ENCODE results near the gene CREB5.

DNA sequence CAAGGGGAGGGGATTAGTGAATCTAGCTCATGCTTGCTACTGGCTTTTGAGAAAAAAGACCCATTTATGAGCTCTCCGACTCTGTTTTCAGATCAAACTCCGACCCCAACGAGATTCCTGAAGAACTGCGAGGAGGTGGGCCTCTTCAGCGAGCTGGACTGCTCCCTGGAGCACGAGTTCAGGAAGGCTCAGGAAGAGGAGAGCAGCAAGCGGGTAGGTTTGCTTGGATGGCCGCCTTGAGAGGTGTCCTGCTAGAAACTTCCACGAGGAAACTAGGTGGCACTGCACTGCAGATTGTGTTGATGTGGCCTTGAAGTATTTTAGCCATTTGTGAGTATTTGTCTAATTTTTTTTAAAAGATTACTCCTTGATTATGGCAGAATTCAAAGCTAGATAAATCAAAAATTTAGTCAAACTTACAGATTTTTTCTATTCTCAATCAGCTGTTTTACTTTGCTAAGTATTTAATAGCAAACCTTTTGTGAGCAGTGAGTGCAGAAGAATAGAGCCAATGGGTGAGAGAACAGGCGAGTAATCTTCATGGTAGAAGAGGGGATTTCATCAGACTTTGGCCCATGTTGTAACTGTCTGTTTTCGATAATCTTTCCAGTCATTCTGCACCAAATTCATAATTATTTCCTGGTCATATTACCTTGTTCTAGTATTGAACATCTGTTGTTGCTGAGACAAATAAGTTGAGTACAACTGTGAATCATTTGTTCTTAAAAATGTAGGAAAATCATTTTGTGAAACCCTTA lies 95.4 kb downstream of the CREB5 start:
- no peak for TF ChIP-seq POLR2AphosphoS5 (IDR thresholded peaks at IDR 0.05)
- TF ChIP-seq, protein P1, sequence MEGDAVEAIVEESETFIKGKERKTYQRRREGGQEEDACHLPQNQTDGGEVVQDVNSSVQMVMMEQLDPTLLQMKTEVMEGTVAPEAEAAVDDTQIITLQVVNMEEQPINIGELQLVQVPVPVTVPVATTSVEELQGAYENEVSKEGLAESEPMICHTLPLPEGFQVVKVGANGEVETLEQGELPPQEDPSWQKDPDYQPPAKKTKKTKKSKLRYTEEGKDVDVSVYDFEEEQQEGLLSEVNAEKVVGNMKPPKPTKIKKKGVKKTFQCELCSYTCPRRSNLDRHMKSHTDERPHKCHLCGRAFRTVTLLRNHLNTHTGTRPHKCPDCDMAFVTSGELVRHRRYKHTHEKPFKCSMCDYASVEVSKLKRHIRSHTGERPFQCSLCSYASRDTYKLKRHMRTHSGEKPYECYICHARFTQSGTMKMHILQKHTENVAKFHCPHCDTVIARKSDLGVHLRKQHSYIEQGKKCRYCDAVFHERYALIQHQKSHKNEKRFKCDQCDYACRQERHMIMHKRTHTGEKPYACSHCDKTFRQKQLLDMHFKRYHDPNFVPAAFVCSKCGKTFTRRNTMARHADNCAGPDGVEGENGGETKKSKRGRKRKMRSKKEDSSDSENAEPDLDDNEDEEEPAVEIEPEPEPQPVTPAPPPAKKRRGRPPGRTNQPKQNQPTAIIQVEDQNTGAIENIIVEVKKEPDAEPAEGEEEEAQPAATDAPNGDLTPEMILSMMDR (IDR thresholded peaks at IDR 0.05), result no peak
